SH-SY5Y (cell line): ENCODE results near the gene DAPL1.

Source experiments
- GATA2 ChIP-seq: IDR thresholded peaks from 2 replicates; pipeline ENCODE4 v1.6.1; 2011; ENCODE audit warnings: mild to moderate bottlenecking, low read depth, low read length
- GATA3 ChIP-seq: IDR thresholded peaks from 2 replicates; pipeline ENCODE4 v1.6.1; 2011; ENCODE audit warnings: low read depth, mild to moderate bottlenecking, low read length, moderate library complexity

DNA sequence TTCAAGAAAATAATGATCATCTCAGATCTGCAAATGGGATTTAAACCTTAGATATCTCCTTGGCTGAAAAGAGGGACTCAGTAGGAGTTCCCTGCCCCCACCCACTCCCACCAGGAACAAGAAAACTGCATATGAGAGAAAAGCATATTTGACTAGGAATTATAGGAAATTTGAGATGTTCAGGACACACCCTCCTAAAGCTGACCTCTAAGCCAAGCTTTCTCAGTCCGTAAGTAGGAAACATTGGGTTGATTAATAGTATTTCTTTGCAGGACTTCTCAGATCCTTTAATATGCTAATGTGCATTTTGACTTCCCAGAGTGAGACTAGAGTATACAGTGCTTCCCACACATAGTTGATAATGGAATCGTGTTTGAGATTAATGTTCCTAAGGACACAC lies 47.8 kb upstream of the DAPL1 start:
- TF ChIP-seq GATA2 (no peak), GATA3 (no peak)
